ENCODE measurements around the gene NR2F1-AS1.

- TF ChIP-seq CREB1 (CRISPR knock-in tag; IDR thresholded peaks at IDR 0.05) (no peak), CTCF (IDR thresholded peaks at IDR 0.05) (no peak), SP1 (CRISPR knock-in tag; conservative IDR thresholded peaks at IDR 0.05) (no peak), PRDM15 (CRISPR knock-in tag; IDR thresholded peaks at IDR 0.05) (no peak), USF1 (CRISPR knock-in tag; IDR thresholded peaks at IDR 0.05) (no peak), NR2C2 (CRISPR knock-in tag; IDR thresholded peaks at IDR 0.05) (no peak), ZNF532 (CRISPR knock-in tag; IDR thresholded peaks at IDR 0.05; ENCODE audit: borderline replicate concordance) (no peak), USF2 (CRISPR knock-in tag; IDR thresholded peaks at IDR 0.05) (no peak), FOXK1 (CRISPR knock-in tag; IDR thresholded peaks at IDR 0.05) (no peak), NFYB (CRISPR knock-in tag; conservative IDR thresholded peaks at IDR 0.05; ENCODE audit: low read depth) (no peak), MXD4 (CRISPR knock-in tag; IDR thresholded peaks at IDR 0.05; ENCODE audit: borderline replicate concordance) (no peak)
Measured at GRCh38 chr5:93476251-93476742, 104.7 kb downstream of the NR2F1-AS1 start.
